Effector memory CD4-positive, alpha-beta T cell (primary cell): ENCODE measurements around the gene ZSCAN5B.
"Not testable (repeated sequence)": the region's sequence is repeated elsewhere in the genome, so short reads cannot be mapped to it uniquely, and the experiment has no call there.

Source experiments
- DNase-seq, 3 donors: peaks; one replicate each; pipeline ENCODE4 v3.0.0-alpha.2; 2020
- H3K27ac ChIP-seq: 2 replicates; pipeline ENCODE4 v1.7.0; 2013; ENCODE audit warnings: mild to moderate bottlenecking, low read length, moderate library complexity; ENCODE audit not compliant: insufficient read depth, poor library complexity, severe bottlenecking
- H3K27me3 ChIP-seq: replicated peaks from 2 replicates; pipeline ENCODE4 v1.7.0; 2013; ENCODE audit warnings: mild to moderate bottlenecking, low read length; ENCODE audit not compliant: insufficient read depth, control insufficient read depth, poor library complexity, severe bottlenecking
- H3K36me3 ChIP-seq: 2 replicates; pipeline ENCODE4 v1.7.0; 2013; ENCODE audit warnings: mild to moderate bottlenecking, low read length, moderate library complexity; ENCODE audit not compliant: control insufficient read depth, insufficient read depth
- H3K4me1 ChIP-seq: 2 replicates; pipeline ENCODE4 v1.7.0; 2013; ENCODE audit warnings: low read length, mild to moderate bottlenecking; ENCODE audit not compliant: control insufficient read depth, insufficient read depth, poor library complexity, severe bottlenecking
- H3K4me3 ChIP-seq: 2 replicates; pipeline ENCODE4 v1.7.0; 2013; ENCODE audit warnings: low read length, low read depth, mild to moderate bottlenecking; ENCODE audit not compliant: insufficient read depth, poor library complexity, severe bottlenecking
- H3K9me3 ChIP-seq: 2 replicates; pipeline ENCODE4 v1.7.0; 2013; ENCODE audit warnings: mild to moderate bottlenecking, low read length, moderate library complexity; ENCODE audit not compliant: control insufficient read depth

ZSCAN5B gene

DNA sequence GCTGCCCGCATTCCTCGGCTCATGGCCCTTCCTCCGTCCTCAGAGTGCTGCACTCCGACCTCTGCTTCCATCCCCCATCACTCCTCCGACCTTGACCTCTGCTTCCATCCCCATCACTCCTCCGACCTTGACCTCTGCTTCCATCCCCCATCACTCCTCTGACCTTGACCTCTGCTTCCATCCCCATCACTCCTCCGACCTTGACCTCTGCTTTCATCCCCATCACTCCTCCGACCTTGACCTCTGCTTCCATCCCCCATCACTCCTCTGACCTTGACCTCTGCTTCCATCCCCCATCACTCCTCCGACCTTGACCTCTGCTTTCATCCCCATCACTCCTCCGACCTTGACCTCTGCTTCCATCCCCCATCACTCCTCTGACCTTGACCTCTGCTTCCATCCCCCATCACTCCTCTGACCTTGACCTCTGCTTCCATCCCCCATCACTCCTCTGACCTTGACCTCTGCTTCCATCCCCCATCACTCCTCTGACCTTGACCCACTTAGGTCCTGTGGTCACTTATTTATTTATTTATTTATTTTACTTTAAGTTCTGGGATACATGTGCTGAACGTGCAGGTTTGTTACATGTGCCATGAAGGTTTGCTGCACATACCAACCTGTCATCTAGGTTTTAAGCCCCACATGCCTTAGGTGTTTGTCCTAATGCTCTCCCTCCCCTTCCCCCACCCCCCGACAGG is 48.5 kb downstream of the ZSCAN5B start:
- not testable (repeated sequence) for DNase-seq, H3K4me3 ChIP-seq, H3K9me3 ChIP-seq, H3K27ac ChIP-seq, H3K4me1 ChIP-seq, H3K27me3 ChIP-seq
- H3K36me3 ChIP-seq = peaks cover 10% of the 10 kb centered on the region

DNA sequence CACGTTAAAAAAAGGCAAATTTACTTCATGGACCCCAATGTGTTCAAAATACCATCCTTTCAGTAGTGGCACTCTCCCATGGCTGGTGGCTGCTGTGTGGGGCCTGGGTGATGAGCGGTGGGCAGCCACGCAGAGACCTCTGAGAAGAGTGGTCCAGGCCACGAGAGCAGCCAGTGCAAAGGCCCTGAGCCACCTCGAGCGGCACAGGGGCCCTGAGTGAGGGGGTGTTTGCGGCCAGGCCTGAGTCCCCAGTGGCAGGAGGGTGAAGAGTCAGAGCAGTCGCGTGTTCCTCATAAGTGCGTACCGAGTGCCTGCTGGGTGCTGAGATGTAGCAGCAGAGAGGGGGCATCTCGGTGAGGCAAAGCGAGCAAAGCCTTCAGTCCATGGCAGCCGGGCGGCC is 49.5 kb downstream of the ZSCAN5B start:
- Histone ChIP-seq H3K27me3 (no peaks in the 10 kb centered on the region), H3K4me1 (no peaks in the 10 kb centered on the region), H3K9me3 (no peaks in the 10 kb centered on the region), H3K36me3 (peaks cover 10% of the 10 kb centered on the region), H3K27ac (no peak overlapping the region), H3K4me3 (no peak overlapping the region)
- DNase-seq = no peak

DNA sequence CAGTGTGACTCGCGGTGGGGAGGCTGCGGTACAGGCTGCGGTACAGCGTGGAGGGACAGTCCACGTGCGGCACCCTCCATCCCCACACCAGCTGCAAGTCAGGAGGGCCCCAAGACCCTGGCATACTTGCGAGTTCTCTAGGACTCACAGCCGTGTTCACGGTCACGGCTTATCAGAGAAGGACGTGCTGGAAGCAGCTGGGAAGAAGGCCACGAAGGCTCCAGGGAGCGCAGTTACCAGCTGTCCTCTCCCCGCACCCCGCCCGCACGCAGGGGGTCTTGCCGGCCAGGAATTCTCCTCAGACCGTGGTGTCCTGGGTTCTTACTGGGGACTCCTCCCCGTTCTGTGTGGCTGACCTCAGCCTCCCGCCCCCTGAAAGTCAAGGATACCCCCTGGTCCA is 50.3 kb downstream of the ZSCAN5B start:
- no peaks in the 10 kb centered on the region for H3K27me3 ChIP-seq
- no peak for DNase-seq
- peaks cover 10% of the 10 kb centered on the region for H3K36me3 ChIP-seq
- no peaks in the 10 kb centered on the region for H3K4me1 ChIP-seq
- H3K4me3 ChIP-seq = no peak overlapping the region
- no peaks in the 10 kb centered on the region for H3K9me3 ChIP-seq
- H3K27ac ChIP-seq = no peak overlapping the region

DNA sequence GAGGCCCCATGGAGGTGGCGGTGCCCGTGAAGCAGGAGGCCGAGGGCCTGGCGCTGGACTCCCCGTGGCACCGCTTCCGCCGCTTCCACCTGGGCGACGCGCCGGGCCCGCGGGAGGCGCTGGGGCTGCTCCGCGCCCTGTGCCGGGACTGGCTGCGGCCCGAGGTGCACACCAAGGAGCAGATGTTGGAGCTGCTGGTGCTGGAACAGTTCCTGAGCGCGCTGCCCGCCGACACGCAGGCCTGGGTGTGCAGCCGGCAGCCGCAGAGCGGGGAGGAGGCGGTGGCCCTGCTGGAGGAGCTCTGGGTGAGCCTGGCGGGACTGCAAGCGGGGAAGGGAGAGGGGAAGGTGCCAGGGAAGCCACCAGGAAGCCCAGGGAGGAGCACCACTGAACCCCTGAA is 50.7 kb downstream of the ZSCAN5B start:
- Histone ChIP-seq H3K36me3 (peaks cover 10% of the 10 kb centered on the region), H3K27me3 (no peaks in the 10 kb centered on the region), H3K27ac (no peak overlapping the region), H3K4me3 (no peak overlapping the region), H3K9me3 (no peaks in the 10 kb centered on the region), H3K4me1 (peaks cover 2% of the 10 kb centered on the region)
- no peak for DNase-seq

DNA sequence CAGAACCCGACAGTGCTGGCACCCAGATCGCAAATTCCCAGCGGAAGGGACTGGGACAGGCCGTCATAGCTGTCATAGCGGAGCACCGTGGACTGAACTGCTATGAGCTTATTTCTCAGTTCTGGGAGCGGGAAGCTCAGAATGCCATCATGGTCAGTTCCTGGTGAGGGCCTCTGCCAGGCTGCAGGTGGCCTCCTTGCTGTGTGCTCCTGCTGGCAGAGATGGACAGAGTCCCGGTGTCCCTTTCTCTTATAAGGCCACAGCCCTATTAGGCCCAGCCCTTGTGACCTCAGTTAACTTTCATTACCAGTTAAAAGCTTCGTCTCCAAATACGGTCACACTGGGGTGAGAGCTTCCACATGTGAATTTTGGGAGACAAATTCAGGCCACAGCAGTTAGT is 51.9 kb downstream of the ZSCAN5B start:
- Histone ChIP-seq H3K36me3 (peaks cover 10% of the 10 kb centered on the region), H3K4me3 (no peak overlapping the region), H3K27ac (no peak overlapping the region), H3K27me3 (no peaks in the 10 kb centered on the region), H3K4me1 (peaks cover 6% of the 10 kb centered on the region), H3K9me3 (no peaks in the 10 kb centered on the region)
- no peak for DNase-seq

DNA sequence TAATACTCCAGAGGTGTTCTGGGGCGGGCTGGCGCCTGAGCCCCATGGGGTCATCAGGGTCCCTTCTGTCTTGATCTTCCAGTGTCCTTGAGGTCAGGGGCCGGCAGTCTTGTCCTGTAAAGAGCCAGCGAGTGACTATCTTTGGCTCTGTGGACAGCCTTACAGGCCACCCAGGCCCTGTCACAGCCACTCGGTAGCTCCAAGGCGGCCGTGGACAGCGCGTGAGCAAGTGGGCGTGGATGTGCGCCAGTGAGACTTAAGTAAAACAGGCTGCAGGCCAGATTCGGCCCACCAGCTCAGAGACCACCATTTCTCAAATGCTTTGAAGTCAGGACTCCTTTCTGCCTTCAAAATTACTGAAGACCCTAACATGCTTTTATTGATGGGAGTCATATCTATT is 52.8 kb downstream of the ZSCAN5B start:
- Histone ChIP-seq H3K27ac (no peak overlapping the region), H3K27me3 (no peaks in the 10 kb centered on the region), H3K36me3 (peaks cover 10% of the 10 kb centered on the region), H3K4me3 (no peak overlapping the region), H3K9me3 (no peaks in the 10 kb centered on the region), H3K4me1 (peaks cover 12% of the 10 kb centered on the region)
- no peak for DNase-seq

DNA sequence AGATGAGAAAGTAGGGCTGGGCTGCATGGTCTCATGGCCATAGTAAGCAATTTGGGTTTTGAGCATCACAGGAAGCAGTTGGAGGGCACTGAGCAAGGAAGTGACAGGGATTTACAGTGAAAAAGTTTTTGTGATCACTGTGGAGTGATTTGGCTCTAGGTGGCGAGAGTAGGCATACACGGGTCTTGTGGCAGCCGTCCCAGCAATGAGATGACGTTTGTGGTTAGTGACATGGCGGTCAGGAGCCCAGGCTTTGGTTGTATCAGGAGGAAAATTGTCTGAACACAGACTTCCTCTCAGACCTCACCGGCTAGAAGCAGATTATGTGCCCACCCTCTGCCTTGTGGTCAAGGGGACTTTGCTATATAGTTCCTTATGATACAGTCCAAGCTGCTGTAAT is 53.2 kb downstream of the ZSCAN5B start:
- Histone ChIP-seq H3K36me3 (peaks cover 10% of the 10 kb centered on the region), H3K4me1 (peaks cover 12% of the 10 kb centered on the region), H3K27me3 (no peaks in the 10 kb centered on the region), H3K27ac (no peak overlapping the region), H3K9me3 (no peaks in the 10 kb centered on the region), H3K4me3 (no peak overlapping the region)
- DNase-seq = no peak

DNA sequence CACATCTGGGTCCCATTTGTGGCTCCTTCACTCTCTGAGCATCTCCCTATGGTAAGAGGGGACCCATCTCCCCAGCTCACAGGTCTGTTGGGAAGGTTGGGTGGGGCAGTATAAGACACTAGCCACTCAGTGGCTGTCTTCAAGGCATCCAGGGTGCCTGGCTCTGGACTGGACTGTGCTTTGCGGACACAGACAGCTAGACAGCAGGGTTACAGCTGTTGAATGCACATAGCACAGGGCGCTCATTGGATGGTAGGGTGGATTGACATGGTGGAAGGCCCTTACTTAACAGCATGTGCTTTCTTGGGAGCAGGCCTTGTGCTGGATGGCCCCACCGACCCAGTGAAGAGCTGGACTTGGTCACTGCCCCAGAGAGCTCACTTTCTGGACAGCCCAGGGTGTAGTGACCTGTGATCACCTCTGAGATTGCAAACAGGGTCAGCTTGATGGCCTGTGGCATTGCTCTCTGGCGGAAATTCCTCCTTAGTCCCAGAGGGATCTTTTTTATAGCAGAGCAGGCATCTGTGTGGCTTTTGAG is 54.6 kb downstream of the ZSCAN5B start:
- Histone ChIP-seq H3K9me3 (no peaks in the 10 kb centered on the region), H3K27ac (no peak overlapping the region)
- DNase-seq = no peak

DNA sequence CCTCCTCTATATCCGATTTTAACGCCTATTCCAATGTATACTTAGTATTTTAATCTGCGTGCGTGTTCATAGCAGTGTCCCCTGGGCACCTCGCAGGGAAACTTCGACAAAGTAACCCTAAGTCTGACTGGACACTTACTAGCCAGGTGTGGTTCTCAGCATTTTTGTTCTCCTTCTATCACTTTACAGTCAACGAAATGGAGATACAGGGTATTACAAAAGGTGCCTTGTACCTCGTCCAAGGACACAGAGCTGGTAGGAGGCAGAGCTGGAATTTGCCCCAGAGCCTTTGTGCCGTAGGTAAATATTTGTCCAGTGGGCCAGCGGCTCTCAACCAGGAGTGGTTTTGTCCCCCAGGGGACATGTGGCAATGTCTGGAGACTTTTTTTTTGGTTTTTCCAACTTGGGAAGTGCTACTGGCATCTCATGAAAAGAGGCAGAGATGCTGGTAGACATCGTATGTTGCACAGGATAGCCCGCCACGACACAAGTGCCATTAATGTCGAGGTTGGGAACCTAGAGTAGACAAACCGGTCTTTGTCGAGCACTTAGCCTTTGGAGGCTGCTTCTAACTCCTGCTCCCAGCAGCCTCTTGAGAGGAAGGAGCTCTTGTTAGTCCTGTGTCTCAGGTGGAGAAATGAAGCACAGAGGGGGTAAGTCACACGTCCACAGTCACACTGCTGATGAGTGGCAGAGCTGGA is 55.3 kb downstream of the ZSCAN5B start:
- no peak for DNase-seq
- peak overlapping the region; percentile 50 for H3K4me3 ChIP-seq
- no peak overlapping the region for H3K27ac ChIP-seq
- peaks cover 12% of the 10 kb centered on the region for H3K4me1 ChIP-seq
- peaks cover 3% of the 10 kb centered on the region for H3K36me3 ChIP-seq
- no peaks in the 10 kb centered on the region for H3K27me3 ChIP-seq
- no peaks in the 10 kb centered on the region for H3K9me3 ChIP-seq

More for the DNA sequence above, 54.6 kb downstream of the ZSCAN5B start:
- H3K36me3 ChIP-seq = peaks cover 7% of the 10 kb centered on the region
- no peak overlapping the region for H3K4me3 ChIP-seq
- H3K27me3 ChIP-seq = no peaks in the 10 kb centered on the region
- peaks cover 12% of the 10 kb centered on the region for H3K4me1 ChIP-seq

DNA sequence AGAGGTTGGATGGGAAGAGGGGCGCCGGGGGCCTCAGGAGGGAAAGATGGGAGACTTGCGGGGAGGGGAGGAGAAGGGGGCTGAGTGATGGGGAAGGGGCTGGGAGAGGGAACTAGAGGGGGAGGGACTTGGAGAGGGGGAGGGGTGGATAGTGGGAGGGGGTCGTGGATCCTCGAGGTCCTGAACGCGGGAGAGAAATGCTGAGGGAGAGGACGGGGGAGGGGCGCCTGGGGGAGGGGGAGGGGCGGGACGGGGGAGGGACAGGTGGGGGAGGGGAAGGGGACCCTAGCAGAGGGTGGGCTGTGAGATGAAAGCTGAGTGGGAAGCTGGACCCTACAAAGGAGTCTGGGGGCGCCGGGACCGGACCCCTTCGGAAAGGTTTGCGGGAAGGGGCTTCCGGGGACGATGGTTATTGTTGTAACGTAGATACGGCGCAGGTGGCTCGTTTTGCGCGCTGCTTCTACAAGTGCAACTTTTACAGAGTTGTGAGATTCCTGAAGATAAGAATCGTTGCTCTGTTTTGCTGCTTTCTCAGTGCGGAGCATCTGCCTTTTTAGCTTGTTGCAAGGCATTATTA is 56.1 kb downstream of the ZSCAN5B start:
- H3K27me3 ChIP-seq = no peaks in the 10 kb centered on the region
- H3K9me3 ChIP-seq = no peaks in the 10 kb centered on the region
- H3K27ac ChIP-seq = peak overlapping the region; percentile 82
- peaks cover 12% of the 10 kb centered on the region for H3K4me1 ChIP-seq
- no peaks in the 10 kb centered on the region for H3K36me3 ChIP-seq
- H3K4me3 ChIP-seq = peak overlapping the region; percentile 56
- DNase-seq = peak in 1 of 3 donors; percentile 20
